K562 treated with DMSO at 1 percent for 48 hours (cell line): ENCODE results near the gene MEDAG. TPM values are rescaled to one million over a fixed set of nuclear protein-coding genes. Genes with fewer than 3 reads are reported as not detected.

Source experiments
- total RNA-seq: library from RNA; unstranded; fragments of 300-600 nt; gene quantifications from 2 replicates; pipeline ENCODE4 v1.2.3, GENCODE V29; 2022; ENCODE audit warnings: low replicate concordance; ENCODE audit errors: extremely low read depth

Gene MEDAG
- total RNA-seq: not detected in 2 replicates

DNA sequence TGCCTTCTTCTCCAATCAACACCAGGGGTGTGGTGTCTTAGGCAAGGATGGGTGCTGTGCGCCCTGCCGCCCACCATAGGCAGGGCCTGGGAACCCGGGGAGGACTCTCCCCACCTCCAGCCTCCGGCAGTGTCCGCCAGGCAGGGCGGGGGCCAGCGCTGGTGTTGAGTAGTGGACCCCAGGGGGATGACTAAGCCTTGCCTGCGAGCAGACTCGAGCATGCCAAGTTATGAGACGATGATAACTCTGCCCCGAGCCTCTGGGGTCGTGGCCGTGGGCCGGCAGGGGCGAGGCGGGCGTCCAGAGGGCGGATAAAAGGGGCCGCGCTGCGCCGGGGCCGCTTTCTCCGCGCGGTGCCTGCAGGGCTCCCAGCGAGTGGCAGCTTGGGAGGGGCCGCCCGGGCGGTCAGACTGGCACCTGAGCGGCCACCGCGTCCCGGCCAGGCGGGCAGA is at the start of gene MEDAG:
Gene MEDAG, plus strand, starts transcription at position 340 of the 452 bp plus-strand sequence. CDS start 245 bp downstream, outside the sequence.

DNA sequence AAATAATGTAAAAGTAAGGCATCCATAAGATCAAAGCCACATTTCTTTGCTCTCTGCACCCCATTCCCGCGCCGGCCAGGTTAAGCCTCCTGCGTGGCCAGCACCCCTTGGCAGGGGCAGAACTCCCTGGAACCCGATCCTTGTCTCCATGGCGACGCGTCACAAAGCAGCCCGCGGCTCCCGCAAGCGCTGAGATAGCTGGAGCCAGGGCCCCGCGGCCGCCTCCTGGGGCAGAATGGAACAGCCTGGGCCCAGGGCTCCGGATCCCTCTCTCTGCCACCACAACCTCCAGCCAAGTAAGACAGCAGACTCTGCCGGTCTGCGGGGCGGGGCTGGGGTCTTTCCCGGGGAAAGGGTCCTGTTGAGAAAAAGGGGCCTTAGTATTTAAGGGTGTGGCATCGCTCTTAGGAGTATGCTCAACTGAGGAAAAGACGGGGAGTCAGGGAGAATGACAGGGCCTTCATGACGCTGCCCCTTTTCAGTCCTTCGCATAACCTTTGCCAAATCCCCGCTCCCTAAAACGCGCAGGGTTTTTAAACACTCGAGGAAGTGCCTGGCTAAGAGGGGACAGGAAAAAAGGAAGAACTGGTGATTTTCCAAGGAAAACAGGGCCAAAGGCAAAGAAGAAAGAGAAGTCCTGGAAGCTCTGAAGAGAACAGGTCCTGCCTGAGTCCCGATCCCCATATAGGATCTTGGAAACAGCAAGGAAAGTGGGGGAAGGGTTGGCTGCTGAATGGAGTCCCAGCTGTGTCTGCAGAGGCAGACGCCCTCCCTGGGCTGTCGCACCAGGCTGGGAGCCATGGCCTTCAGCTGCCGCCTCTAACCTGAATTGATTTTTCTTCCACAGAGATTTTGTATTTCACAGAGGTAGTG is 26.6 kb downstream of the MEDAG start, which contains the start of gene TEX26:
Gene TEX26, plus strand, starts transcription at position 176 of the 873 bp plus-strand sequence. Its CDS starts 60 bp downstream, at position 236.

Other genes with a start within 250 kb of the MEDAG start
- gene ALOX5AP, start 170.7 kb upstream of the MEDAG start, total RNA-seq: not detected in 2 replicates
- not detected in 2 replicates for gene TEX26, start 26.4 kb downstream of the MEDAG start, total RNA-seq